IPS-11a (cell line): ENCODE data around the gene WFIKKN1.

ENCODE experiments used
- H3K4me3 ChIP-seq: one replicate; pipeline ENCODE4 v1.5.1; 2013; ENCODE audit warnings: low read depth, low read length, control low read depth

Gene WFIKKN1

DNA sequence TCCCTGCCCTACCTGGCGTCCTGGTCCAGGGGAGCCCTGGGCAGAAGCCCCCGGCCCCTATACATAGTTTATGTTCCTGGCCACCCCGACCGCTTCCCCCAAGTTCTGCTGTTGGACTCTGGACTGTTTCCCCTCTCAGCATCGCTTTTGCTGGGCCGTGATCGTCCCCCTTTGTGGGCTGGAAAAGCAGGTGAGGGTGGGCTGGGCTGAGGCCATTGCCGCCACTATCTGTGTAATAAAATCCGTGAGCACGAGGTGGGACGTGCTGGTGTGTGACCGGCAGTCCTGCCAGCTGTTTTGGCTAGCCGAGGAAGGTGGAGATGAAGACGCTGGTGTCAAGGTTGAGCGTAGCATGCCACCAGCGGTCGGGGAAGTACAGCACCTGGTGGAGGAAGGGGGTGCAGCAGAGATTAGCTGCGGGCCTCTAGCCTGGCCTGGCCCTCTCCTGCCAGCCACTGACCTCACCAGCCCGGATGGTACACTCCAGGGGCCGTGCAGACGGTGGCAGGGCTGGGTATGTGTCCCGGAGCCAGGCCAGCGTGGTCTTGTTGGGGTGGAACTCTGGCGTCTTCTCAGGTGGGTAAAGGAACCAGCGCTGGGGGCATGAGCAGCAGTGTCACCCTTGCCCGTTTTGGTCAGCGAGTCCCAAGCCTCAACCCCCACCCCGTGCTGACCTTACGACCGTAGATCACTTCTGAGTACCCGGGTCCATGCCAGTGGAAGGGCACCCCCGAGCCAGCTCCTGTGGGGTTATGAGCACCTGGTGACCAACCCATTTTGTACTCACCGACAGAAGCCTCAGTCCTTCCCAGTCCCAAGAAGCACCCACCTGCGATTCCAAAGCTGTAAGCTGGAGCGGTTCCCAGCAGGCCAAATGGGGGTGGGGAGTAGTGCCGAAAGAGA is 52.0 kb downstream of the WFIKKN1 start:
- no peak overlapping the region for H3K4me3 ChIP-seq

DNA sequence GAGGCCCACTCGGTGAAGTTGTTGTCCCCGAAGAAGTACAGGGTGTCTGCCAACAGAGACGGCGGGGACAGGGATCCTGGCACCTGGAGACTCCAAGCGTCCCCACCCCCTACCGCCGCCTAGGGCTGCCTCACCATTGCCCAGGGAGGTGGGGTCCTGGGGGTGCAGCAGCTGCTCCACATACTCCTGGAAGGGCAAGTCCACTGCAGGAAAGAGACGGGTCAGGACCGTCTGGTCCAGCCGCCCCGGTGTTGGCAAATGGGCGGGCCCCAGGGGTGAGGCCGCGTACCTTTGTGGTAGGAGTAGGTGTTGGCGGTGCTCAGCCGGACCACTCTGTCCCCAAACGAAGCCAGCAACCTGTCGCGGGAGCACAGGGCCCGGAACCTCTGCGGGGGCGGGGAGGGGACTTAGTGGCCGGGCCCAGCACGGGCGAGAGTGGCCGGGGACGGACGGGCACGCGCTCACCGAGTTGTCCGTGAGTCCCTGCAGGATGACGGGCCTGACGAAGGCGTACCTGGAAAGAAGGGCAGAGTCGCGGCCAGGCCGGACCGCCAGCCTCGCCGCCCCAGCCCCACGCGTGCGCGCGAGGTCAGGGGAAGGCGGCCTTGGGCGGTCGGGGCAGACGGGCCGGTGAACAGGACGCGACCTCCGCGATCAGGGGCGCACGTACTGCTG is 52.7 kb downstream of the WFIKKN1 start:
- peak overlapping the region; percentile 81 for H3K4me3 ChIP-seq
